ENCODE measurements around the gene GPC1. TPM values are rescaled to one million over a fixed set of nuclear protein-coding genes. Genes with fewer than 3 reads are reported as not detected.
A peak's percentile ranks its signal among the peaks of the same experiment; 100 is the strongest.

Gene GPC1
- total RNA-seq, 2 experiments from 2014 or later, result 5.8 to 7.9 TPM

DNA sequence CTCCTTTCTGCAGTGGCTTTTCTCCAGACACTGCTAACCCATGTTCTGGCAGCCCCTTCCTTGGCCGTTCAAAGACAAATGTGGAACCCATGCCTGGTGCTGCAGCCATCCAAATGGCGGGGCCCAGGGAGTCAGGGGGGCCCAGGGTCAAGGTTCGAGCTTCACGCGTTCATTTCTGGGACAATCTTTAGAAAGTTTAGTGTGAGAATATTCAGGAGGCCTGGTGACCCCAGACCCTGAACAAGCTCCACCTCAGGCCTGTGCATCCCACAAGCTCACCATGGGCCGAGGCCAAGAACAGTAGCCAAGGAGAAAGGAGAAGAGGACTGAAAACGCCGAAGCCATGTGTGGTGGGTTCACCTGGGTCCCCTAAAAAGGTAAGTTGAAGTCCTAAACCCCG lies 67.9 kb downstream of the GPC1 start:
- Mint-ChIP-seq H3K9me3 (no peaks in the 10 kb centered on the region), H3K27ac (no peak overlapping the region), H3K27me3 (no peaks in the 10 kb centered on the region), H3K4me3 (no peak overlapping the region), H3K36me3 (ENCODE audit: low read depth) (no peaks in the 10 kb centered on the region), H3K4me1 (no peaks in the 10 kb centered on the region)
- CTCF ChIA-PET, result no interaction called here
- POLR2A ChIA-PET, result no interaction called here
- DNase-seq, result no peak

DNA sequence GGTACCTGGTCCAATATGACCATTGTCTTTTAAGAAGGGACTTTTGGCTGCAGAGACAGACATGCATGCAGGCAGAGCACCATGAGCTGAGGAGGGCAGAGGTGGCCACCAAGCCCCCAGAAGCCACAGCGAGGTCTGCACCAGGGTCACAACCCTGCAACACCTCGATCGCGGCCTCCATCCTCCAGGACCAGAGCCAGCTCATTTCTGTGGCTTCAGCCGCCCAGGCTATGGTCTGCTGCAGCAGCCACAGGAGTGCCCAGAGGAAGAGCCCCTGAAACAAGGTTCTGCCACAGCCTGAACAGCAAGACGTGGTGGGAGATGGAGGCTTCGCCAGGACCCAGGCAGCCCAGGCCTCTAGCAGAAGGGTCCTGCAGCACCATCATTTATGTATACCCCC lies 68.4 kb downstream of the GPC1 start:
- CTCF ChIA-PET, result no interaction called here
- no peaks in the 10 kb centered on the region for H3K36me3 Mint-ChIP-seq (ENCODE audit: low read depth)
- no peak overlapping the region for H3K27ac Mint-ChIP-seq
- no peak for DNase-seq
- H3K4me1 Mint-ChIP-seq, result no peaks in the 10 kb centered on the region
- H3K4me3 Mint-ChIP-seq, result no peak overlapping the region
- POLR2A ChIA-PET, result no interaction called here
- no peaks in the 10 kb centered on the region for H3K9me3 Mint-ChIP-seq
- no peaks in the 10 kb centered on the region for H3K27me3 Mint-ChIP-seq

DNA sequence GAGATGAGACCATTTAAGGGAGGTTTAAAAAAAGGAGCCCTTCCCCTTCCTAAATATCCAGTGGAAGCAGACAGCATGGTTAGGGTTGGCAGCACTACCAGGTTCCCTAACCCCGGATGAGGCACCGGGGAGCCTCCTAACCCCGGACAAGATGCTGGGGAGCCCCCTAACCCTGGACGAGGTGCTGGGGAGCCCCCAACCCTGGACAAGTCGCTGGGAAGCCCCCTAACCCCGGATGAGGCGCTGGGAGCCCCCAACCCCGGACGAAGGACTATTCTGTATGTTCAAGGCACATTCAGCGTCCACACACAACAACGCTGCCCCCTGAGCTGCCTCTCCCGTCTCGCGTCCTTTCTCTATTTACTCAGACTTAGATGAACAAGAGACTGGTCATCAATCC lies 70.4 kb downstream of the GPC1 start:
- peak; percentile 13 for DNase-seq
- Mint-ChIP-seq H3K36me3 (ENCODE audit: low read depth) (no peaks in the 10 kb centered on the region), H3K4me1 (no peaks in the 10 kb centered on the region), H3K4me3 (no peak overlapping the region), H3K27me3 (no peaks in the 10 kb centered on the region), H3K27ac (no peak overlapping the region), H3K9me3 (no peaks in the 10 kb centered on the region)
- CTCF ChIA-PET, result no interaction called here
- POLR2A ChIA-PET, result no interaction called here

DNA sequence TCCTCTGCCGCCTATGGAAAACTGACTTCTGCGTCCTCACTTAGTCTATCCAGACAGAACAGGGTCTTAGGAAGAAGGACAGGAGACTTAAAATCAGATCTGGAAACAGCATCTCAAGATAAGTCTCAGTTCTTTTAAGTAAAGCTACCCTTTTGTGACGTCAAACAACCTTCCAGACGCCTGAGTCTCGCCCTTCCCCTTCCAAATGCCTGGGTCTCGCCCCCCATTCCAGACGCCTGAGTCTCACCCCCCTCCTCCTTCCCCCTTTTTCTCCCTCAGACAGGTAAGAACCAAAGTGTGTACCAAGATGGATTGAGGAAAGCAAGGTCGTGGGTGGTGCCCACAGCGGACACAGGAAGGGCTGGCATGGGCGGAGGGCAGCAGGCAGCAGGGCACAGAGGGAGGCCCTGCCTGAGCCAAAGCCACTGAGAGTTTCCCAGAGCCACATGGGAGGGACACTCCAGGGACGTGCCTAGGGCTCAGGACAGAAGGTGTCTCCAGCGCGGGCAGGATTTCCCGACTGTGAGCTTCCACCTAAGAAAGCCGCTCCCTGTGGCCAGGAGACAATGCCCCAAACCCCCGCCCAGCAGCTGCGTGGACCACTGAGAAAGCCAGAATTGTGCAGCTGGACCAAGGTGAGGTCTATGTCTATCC lies 71.1 kb downstream of the GPC1 start:
- no peak for DNase-seq
- ChIA-PET CTCF (no interaction called here), POLR2A (no interaction called here)
- no peaks in the 10 kb centered on the region for H3K9me3 Mint-ChIP-seq
- H3K4me1 Mint-ChIP-seq, result no peaks in the 10 kb centered on the region
- H3K36me3 Mint-ChIP-seq (ENCODE audit: low read depth), result no peaks in the 10 kb centered on the region
- H3K27me3 Mint-ChIP-seq, result no peaks in the 10 kb centered on the region
- H3K4me3 Mint-ChIP-seq, result no peak overlapping the region
- no peak overlapping the region for H3K27ac Mint-ChIP-seq

DNA sequence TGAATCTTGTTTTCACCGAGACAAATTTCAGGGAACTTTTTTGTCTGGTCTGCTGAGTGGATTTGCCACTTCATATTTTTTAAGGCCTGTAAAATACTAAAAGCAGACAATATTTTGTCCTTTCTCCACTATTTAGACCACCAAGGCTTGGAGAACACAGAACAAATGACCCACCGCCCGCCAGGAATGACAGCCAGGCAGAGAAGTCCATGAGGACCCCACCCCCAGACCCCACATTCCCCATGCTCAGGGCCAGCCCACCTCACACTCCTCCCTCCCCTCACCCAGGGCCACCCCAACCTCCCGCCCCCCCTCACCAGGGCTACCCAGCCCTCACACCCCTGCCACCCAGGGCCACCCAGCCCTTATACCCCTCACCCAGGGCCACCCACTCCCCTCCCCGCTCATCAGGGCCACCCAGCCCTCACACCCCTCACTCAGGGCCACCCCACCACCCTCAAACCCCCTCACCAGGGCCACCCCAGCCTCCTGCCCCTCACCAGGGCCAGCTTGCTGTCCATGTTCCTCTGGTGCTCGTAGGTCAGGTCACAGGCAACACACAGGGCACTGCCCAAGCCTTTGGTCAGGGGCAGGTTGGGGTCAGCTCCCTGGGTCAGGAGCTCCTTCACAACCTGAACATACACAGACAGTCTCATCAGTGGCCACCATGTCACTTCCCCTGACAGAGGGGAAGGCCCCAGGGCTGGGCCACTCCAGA lies 71.8 kb downstream of the GPC1 start:
- H3K4me1 Mint-ChIP-seq, result no peaks in the 10 kb centered on the region
- no peaks in the 10 kb centered on the region for H3K27me3 Mint-ChIP-seq
- no peak overlapping the region for H3K4me3 Mint-ChIP-seq
- ChIA-PET POLR2A (no interaction called here), CTCF (no interaction called here)
- no peak overlapping the region for H3K27ac Mint-ChIP-seq
- no peaks in the 10 kb centered on the region for H3K9me3 Mint-ChIP-seq
- DNase-seq, result no peak
- no peaks in the 10 kb centered on the region for H3K36me3 Mint-ChIP-seq (ENCODE audit: low read depth)

DNA sequence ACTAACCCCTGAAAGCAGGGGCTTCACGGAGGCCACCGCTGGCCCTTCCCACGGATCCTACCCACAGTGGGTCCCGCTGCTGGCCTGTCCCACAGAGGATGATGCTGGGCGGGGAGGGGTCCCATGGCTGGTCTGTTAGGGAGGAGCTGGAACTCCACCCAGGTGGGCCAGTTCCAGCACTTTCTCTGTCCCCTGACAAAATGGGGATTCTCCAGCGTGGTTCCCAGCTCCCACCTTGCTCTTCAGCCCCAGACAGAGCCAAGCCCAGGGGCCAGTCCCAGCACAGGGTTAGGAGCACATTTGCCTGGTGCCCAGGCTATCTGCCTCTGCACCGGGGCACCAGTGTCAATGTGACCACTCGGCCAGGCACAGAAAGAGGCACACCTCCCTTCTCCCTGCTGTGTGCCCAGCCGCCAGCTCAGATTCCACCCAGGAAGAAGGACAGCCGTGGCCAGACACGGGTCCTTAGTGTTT lies 72.4 kb downstream of the GPC1 start:
- Mint-ChIP-seq H3K4me1 (no peaks in the 10 kb centered on the region), H3K4me3 (no peak overlapping the region), H3K9me3 (no peaks in the 10 kb centered on the region), H3K27me3 (no peaks in the 10 kb centered on the region), H3K36me3 (ENCODE audit: low read depth) (no peaks in the 10 kb centered on the region), H3K27ac (no peak overlapping the region)
- CTCF ChIA-PET, result no interaction called here
- POLR2A ChIA-PET, result no interaction called here
- peak; percentile 13 for DNase-seq

DNA sequence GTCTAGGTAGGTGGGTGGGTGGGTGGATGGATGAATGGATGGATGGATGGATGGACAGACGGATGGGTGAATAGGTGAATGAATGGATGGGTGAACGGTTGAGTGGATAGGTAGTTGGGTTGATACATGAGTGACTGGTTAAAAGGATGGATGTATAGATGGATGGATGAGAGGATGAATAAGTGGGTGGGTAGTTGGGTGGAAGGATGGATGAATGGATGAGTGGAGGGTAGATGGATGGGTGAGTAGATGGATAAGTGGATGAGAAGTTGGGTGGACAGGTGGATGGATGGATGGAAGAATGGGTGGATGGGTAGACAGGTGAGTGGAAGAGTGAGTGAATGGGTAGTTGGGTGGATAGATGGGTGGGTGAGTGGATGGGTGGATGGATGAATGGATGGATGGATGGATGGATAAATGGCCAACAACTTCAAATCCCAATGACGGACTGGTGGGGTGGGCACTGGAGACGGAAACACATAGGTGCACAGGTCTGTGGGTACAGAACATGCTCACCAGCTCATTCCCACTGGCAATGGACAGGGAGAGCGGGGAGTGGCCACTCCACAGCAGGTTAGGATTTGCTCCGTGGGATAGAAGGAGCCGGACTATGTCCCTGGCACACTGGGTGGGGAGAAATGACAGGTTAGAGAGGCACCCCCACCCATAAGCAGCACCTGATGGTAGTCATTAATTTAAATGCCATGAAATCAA lies 73.5 kb downstream of the GPC1 start:
- POLR2A ChIA-PET, result no interaction called here

DNA sequence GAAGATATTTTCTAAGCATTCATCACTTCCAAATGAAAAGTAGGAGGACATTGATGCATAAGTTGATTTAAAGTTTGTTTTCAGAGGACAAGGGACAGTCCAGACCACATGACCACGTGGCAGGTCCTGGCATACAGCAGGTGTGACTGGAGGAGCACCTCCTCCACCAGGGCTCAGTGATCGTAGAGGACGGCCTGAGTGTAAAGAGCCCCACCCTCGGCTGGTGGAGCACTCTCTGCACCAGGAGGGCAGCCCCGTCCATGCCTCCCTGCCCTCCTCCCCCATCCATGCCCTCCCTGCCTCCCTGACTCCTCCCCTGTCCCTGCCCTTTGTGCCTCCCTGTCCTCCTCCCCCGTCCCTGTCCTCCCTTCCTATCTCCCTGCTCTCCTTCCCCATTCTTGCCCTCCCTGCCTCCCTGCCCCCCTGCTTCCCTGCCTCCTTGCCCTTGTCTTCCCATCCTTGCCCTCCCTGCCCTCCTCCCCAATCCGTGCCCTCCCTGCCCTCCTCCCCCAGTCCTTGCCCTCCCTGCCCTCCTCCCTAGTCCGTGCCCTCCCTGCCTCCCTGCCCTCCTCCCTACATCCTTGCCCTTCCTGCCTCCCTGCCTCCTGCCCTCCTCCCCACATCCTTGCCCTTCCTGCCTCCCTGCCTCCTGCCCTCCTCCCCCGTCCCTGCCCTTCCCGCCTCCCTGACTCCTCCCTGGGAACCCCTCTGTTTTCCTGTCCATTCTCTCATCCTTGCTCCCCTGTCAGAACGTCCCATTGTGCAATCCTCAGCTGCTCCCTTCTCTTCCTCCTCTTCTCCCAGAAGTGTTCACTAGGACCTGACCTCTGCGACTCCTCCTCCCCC lies 74.4 kb downstream of the GPC1 start:
- Mint-ChIP-seq H3K27me3 (no peaks in the 10 kb centered on the region), H3K9me3 (no peaks in the 10 kb centered on the region), H3K27ac (no peak overlapping the region), H3K4me3 (no peak overlapping the region), H3K4me1 (peaks cover 16% of the 10 kb centered on the region), H3K36me3 (ENCODE audit: low read depth) (no peaks in the 10 kb centered on the region)
- DNase-seq, result peak; percentile 11
- CTCF ChIA-PET, result no interaction called here
- POLR2A ChIA-PET, result no interaction called here

More for the DNA sequence above, 73.5 kb downstream of the GPC1 start:
- Mint-ChIP-seq H3K4me1 (peaks cover 6% of the 10 kb centered on the region), H3K36me3 (ENCODE audit: low read depth) (no peaks in the 10 kb centered on the region), H3K27me3 (no peaks in the 10 kb centered on the region), H3K9me3 (no peaks in the 10 kb centered on the region), H3K4me3 (no peak overlapping the region), H3K27ac (no peak overlapping the region)
- no peak for DNase-seq
- CTCF ChIA-PET, result no interaction called here

DNA sequence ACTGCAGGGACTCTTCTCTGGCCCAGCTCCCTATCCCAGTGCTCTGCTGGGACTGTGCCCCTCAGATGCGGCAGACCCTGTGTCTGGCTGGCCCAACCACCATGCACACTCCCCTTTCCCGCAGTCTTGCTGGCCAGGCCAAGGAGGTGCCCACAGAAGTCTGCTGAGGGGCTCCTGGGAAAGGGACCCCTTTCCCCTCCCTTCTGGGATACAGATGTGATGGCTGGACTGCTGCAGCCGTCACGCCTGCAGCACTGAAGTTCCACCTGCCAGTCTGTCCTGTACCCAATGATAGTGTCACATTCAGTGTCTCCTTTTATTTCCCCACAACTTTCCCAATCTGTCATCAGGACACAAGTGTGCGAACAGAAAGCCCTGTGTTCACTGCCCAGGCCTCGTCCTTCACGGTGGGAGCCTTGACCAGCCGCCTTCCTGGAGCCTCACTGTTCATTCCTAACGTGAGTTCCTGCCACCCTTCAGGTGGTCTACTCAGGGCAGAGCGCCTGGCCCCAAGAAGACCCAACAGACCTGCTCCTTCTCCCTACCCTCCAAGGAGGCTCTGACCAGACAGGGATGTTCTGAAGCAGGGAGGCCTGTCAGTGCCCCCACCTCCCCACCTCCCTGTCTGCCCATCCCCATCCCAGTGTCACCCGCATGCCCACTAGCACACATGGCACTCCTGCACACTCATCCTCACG lies 75.2 kb downstream of the GPC1 start:
- POLR2A ChIA-PET, result no interaction called here
- H3K36me3 Mint-ChIP-seq (ENCODE audit: low read depth), result no peaks in the 10 kb centered on the region
- H3K27ac Mint-ChIP-seq, result no peak overlapping the region
- no peaks in the 10 kb centered on the region for H3K9me3 Mint-ChIP-seq
- peaks cover 16% of the 10 kb centered on the region for H3K4me1 Mint-ChIP-seq
- CTCF ChIA-PET, result no interaction called here
- H3K4me3 Mint-ChIP-seq, result no peak overlapping the region
- H3K27me3 Mint-ChIP-seq, result no peaks in the 10 kb centered on the region
- DNase-seq, result peak; percentile 8

DNA sequence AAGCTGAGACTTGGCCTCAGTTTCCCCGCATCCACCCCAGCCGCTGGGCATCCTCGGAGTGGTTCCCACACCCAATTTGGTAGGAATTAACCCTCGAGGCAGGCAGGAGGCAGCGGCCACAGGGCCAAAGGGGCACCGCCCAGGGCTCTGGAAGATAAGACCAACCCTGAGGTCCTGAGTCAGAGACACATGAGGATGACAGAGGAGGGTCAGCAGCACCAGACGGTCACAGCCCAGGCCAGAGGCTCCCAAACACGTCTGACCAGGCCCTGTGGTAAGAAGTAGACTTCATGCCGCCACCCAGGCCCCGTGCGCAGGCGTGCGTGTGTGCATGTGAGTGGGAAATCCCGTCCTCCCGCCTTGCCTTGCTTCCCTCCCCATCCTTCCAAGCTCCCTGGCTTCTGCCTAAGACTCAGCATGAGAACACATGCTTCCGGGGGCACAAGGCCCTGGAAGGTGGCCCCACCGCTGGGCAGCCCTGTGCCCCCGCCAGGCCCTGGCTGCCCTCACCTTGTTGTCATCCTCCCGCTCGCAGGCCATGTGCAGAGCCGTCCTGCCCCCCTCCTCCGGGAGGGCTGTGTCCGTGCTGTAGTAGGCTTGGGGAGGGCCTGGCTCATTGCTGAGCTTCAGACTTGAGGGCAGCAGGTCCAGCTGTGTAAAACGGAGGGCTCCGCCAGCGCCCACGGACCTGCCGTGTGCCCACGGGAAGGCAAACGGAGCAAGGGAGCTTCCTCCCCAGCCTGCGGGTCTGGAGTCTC lies 76.1 kb downstream of the GPC1 start:
- ChIA-PET POLR2A (no interaction called here), CTCF (interaction anchor here (0.8 kb wide), 1 partner anchor 221 kb away, joined by 3 read pairs; no protein-coding TSS in a partner anchor)
- DNase-seq, result peak; percentile 11
- H3K27ac Mint-ChIP-seq, result no peak overlapping the region
- H3K36me3 Mint-ChIP-seq (ENCODE audit: low read depth), result no peaks in the 10 kb centered on the region
- H3K4me1 Mint-ChIP-seq, result peaks cover 16% of the 10 kb centered on the region
- no peaks in the 10 kb centered on the region for H3K9me3 Mint-ChIP-seq
- H3K4me3 Mint-ChIP-seq, result no peak overlapping the region
- no peaks in the 10 kb centered on the region for H3K27me3 Mint-ChIP-seq

DNA sequence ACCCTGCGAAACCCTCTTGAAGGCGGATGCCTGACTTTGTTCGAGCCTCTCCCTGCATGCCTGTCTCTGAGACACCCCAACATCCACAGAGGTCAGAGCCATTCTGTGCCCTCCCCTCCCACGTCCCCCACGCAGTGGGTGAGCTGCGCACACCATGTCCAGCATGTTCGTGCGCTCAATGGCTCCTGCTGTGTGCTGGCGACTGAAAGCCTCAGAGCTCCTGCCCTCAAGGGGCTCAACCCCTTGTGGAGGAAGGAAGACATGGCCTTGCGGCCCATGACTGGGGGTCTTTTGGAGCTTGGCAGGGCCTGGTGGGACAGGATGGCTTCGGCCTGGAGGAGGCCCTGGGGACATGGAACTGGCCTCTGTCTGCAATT lies 76.6 kb downstream of the GPC1 start:
- H3K27me3 Mint-ChIP-seq, result no peaks in the 10 kb centered on the region
- H3K27ac Mint-ChIP-seq, result no peak overlapping the region
- ChIA-PET POLR2A (interaction anchor here (3.1 kb wide), 1 partner anchor 54 kb away, joined by 17 read pairs; no protein-coding TSS in a partner anchor), CTCF (interaction anchor here (0.8 to 1.1 kb wide), 2 partner anchors 15 to 221 kb away, joined by 3 read pairs; no protein-coding TSS in a partner anchor)
- H3K4me1 Mint-ChIP-seq, result peaks cover 16% of the 10 kb centered on the region
- no peaks in the 10 kb centered on the region for H3K36me3 Mint-ChIP-seq (ENCODE audit: low read depth)
- H3K9me3 Mint-ChIP-seq, result no peaks in the 10 kb centered on the region
- no peak overlapping the region for H3K4me3 Mint-ChIP-seq
- DNase-seq, result peak; percentile 12

Measured in activated CD4-positive, alpha-beta memory T cell treated with anti-CD3 and anti-CD28 coated beads, Interleukin-2, amount 10 ng/mL, durations not matched to agents 7 days and 5 days (primary cell).